ENCODE measurements around the gene SOWAHA. TPM values are rescaled to one million over a fixed set of nuclear protein-coding genes. Genes with fewer than 3 reads are reported as not detected.

The SOWAHA gene
- total RNA-seq, 1 donor from 2014 or later = not detected

DNA sequence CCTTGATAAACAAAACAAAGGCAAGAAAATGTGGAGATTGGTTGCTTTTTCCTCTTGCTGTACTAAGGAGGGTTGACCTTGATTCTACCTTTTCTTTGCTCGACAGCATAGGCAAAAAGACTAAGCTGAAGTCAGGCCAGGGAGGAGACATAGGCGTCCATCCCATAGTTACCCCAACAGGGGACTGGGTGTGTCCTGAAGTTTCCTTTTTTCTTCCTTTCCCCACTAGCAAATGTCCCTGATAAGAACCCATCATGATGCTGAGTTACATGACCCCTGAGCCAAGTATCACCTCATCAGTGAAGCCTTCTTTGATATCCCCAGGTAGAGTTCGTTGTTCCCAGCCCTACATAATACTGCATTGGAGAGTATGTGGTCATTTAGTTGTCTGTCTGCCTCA, 27.2 kb downstream of the SOWAHA start:
- Histone ChIP-seq H3K27me3 (no peaks in the 10 kb centered on the region), H3K4me3 (no peak overlapping the region), H3K4me1 (no peaks in the 10 kb centered on the region), H3K9me3 (no peaks in the 10 kb centered on the region), H3K27ac (no peak overlapping the region), H3K36me3 (no peaks in the 10 kb centered on the region)
- TF ChIP-seq, protein P1, sequence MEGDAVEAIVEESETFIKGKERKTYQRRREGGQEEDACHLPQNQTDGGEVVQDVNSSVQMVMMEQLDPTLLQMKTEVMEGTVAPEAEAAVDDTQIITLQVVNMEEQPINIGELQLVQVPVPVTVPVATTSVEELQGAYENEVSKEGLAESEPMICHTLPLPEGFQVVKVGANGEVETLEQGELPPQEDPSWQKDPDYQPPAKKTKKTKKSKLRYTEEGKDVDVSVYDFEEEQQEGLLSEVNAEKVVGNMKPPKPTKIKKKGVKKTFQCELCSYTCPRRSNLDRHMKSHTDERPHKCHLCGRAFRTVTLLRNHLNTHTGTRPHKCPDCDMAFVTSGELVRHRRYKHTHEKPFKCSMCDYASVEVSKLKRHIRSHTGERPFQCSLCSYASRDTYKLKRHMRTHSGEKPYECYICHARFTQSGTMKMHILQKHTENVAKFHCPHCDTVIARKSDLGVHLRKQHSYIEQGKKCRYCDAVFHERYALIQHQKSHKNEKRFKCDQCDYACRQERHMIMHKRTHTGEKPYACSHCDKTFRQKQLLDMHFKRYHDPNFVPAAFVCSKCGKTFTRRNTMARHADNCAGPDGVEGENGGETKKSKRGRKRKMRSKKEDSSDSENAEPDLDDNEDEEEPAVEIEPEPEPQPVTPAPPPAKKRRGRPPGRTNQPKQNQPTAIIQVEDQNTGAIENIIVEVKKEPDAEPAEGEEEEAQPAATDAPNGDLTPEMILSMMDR (IDR thresholded peaks at IDR 0.05) = no peak
- no peak for DNase-seq (ENCODE audit: low spot score in 2 of 2)
- intact Hi-C loops (cut with DNase I) = no loop called here

DNA sequence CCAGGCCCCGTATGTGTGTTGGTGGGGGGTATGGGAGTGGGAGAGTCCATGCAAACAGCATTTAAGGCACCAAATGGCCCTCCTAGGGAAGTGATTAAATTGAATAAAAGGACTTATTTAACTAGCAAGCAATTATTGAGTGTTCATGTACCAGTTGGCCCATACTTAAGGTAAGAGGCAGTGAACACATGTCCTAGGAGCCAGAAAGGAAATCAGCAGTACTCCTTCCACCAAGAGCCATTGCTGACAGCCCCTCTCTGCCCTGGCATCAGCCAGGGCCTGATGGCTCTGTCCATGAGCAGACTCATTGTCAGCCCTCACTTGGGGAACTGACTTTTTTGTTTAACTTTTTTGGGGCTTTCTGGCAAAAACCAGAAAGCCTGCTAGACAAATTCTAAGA, 27.8 kb downstream of the SOWAHA start:
- TF ChIP-seq, protein P1 (IDR thresholded peaks at IDR 0.05) = no peak
- Histone ChIP-seq H3K4me3 (no peak overlapping the region), H3K27ac (no peak overlapping the region), H3K27me3 (no peaks in the 10 kb centered on the region), H3K36me3 (no peaks in the 10 kb centered on the region), H3K9me3 (no peaks in the 10 kb centered on the region), H3K4me1 (no peaks in the 10 kb centered on the region)
- intact Hi-C loops (cut with DNase I) = no loop called here
- DNase-seq (ENCODE audit: low spot score in 2 of 2) = no peak

DNA sequence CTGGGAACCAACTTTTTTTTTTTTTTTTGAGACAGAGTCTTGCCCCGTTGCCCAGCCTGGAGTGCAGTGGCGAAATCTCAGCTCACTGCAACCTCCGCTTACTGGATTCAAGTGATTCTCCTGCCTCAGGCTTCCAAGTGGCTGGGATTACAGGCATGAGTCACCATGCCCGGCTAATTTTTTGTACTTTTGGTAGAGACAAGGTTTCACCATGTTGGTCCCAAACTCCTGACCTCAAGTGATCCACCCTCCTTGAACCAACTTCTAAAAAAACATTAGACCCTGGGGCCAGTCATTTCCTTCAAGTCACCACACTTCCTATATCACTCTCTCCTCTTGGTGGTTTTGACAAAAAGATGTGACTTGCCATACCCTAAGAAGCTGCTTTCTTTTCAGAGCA, 28.2 kb downstream of the SOWAHA start:
- TF ChIP-seq, protein P1 (IDR thresholded peaks at IDR 0.05) = no peak
- DNase-seq (ENCODE audit: low spot score in 2 of 2) = no peak
- H3K27ac ChIP-seq = no peak overlapping the region
- H3K4me1 ChIP-seq = no peaks in the 10 kb centered on the region
- H3K4me3 ChIP-seq = no peak overlapping the region
- intact Hi-C loops (cut with DNase I) = no loop called here
- H3K9me3 ChIP-seq = no peaks in the 10 kb centered on the region
- no peaks in the 10 kb centered on the region for H3K36me3 ChIP-seq
- H3K27me3 ChIP-seq = no peaks in the 10 kb centered on the region

DNA sequence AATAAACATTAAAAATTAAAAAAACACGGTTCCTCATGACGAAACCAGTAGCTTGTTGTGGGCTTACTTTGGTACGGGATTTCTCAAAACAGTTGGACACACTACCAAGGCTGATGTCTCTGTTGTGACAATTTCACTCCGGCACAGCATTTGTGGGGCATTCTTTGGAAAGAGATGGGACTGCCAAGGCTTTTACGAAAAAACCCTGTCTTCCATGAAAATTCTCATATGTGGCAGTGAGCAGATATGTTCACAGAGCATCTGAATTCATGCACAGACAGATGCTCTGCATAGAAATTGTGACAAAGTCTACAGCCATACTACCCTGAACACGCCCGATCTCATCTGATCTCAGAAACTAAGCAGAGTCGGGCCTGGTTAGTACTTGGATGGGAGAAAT, 35.2 kb downstream of the SOWAHA start:
- TF ChIP-seq, protein P1 (IDR thresholded peaks at IDR 0.05) = no peak
- Histone ChIP-seq H3K4me3 (no peak overlapping the region), H3K27ac (no peak overlapping the region), H3K4me1 (no peaks in the 10 kb centered on the region), H3K9me3 (no peaks in the 10 kb centered on the region), H3K27me3 (no peaks in the 10 kb centered on the region), H3K36me3 (no peaks in the 10 kb centered on the region)
- intact Hi-C loops (cut with DNase I) = no loop called here
- no peak for DNase-seq (ENCODE audit: low spot score in 2 of 2)

DNA sequence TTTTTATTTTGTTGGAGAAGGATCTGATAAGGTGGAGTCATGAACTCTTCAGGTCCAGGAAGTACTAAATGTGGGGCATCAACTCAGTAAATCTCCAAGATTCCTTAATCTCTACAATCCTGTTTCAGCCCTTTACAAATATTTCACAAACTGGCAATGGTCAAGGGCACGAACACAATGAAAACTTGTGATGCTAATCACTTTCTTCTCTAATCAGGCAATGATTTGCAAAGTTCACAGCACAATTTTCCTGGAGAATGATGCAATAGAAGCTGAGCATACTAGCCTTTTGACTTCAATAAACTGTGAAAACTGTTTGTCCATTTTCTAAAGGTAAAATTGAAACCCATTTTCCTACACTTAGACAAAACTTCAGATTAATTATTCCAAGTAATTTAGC, 36.2 kb downstream of the SOWAHA start:
- no peak for DNase-seq (ENCODE audit: low spot score in 2 of 2)
- no peaks in the 10 kb centered on the region for H3K36me3 ChIP-seq
- no peaks in the 10 kb centered on the region for H3K4me1 ChIP-seq
- no peaks in the 10 kb centered on the region for H3K9me3 ChIP-seq
- intact Hi-C loops (cut with DNase I) = no loop called here
- no peak overlapping the region for H3K27ac ChIP-seq
- no peaks in the 10 kb centered on the region for H3K27me3 ChIP-seq
- H3K4me3 ChIP-seq = no peak overlapping the region
- TF ChIP-seq, protein P1 (IDR thresholded peaks at IDR 0.05) = no peak

DNA sequence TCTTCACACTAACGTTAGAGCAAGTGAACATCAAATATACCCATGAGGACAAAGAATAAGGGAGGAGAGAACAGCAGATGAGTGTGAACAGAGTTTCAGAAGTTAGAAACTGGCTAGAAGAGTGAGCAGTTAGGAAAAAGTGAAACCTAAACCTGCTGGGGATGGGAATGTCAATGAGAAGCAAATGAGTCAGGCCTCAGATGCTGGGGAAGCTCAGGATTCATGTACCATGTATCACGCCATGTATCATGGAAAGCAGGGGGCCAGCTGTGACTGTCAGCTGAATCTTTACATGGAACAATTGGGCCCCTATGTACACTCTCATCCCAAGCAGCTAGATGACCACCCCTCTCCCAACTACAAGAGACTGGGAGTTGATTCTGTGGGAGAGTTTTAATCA, 37.0 kb downstream of the SOWAHA start:
- no peaks in the 10 kb centered on the region for H3K9me3 ChIP-seq
- no peak overlapping the region for H3K27ac ChIP-seq
- H3K36me3 ChIP-seq = no peaks in the 10 kb centered on the region
- DNase-seq (ENCODE audit: low spot score in 2 of 2) = no peak
- TF ChIP-seq, protein P1 (IDR thresholded peaks at IDR 0.05) = no peak
- intact Hi-C loops (cut with DNase I) = no loop called here
- no peaks in the 10 kb centered on the region for H3K27me3 ChIP-seq
- no peak overlapping the region for H3K4me3 ChIP-seq
- H3K4me1 ChIP-seq = no peaks in the 10 kb centered on the region

Measured in ascending aorta (tissue), 2 donors.